ENCODE results near the gene KLHL3. TPM values are rescaled to one million over a fixed set of nuclear protein-coding genes. Genes with fewer than 3 reads are reported as not detected.

KLHL3 gene
- total RNA-seq, 4 donors from 2014 or later: 1.7 to 3.8 (median 3.1) TPM

GRCh38 chr5:137639645-137640044 lies 96.2 kb downstream of the KLHL3 start:
- intact Hi-C loops (cut with DNase I): loop anchor here (10.0 kb wide), 2 partner anchors 105 to 495 kb away; partner anchors contain the start of gene NME5
- Histone ChIP-seq H3K9me3 (peaks cover 0 to 3% (median 0%) of the 10 kb centered on the region in 3 donors), H3K4me1 (no peaks in the 10 kb centered on the region), H3K4me3 (no peak overlapping the region), H3K27me3 (no peaks in the 10 kb centered on the region), H3K27ac (no peak overlapping the region), H3K36me3 (peaks cover 0 to 27% (median 0%) of the 10 kb centered on the region in 3 donors)
- no peak for DNase-seq
- WGBS, 2 donors: 81 to 84% methylated on average over 10 to 11 of the region's 11 CpGs
- TF ChIP-seq POLR2A (IDR thresholded peaks at IDR 0.05) (no peak), CTCF (IDR thresholded peaks at IDR 0.05) (no peak)

- TF ChIP-seq POLR2A (IDR thresholded peaks at IDR 0.05) (no peak), CTCF (IDR thresholded peaks at IDR 0.05) (no peak)
- Histone ChIP-seq H3K4me3 (no peak overlapping the region), H3K36me3 (peaks cover 0 to 27% (median 0%) of the 10 kb centered on the region in 3 donors), H3K9me3 (no peaks in the 10 kb centered on the region), H3K27me3 (no peaks in the 10 kb centered on the region), H3K4me1 (no peaks in the 10 kb centered on the region), H3K27ac (no peak overlapping the region)
- no peak for DNase-seq
- 85 to 97% methylated on average over 7 to 10 of the region's 13 CpGs for WGBS, 2 donors
- intact Hi-C loops (cut with DNase I): loop anchor here (10.0 kb wide), 2 partner anchors 106 to 496 kb away; partner anchors contain the start of gene NME5
Measured at GRCh38 chr5:137638841-137639240, 97.0 kb downstream of the KLHL3 start.

- Histone ChIP-seq H3K4me1 (no peaks in the 10 kb centered on the region), H3K36me3 (peaks cover 0 to 27% (median 0%) of the 10 kb centered on the region in 3 donors), H3K4me3 (no peak overlapping the region), H3K27ac (no peak overlapping the region), H3K9me3 (no peaks in the 10 kb centered on the region), H3K27me3 (no peaks in the 10 kb centered on the region)
- no peak for DNase-seq
- intact Hi-C loops (cut with DNase I): loop anchor here (10.0 kb wide), 2 partner anchors 108 to 498 kb away; partner anchors contain the start of gene NME5
- TF ChIP-seq POLR2A (IDR thresholded peaks at IDR 0.05) (no peak), CTCF (IDR thresholded peaks at IDR 0.05) (no peak)
- WGBS, 2 donors: 90 to 94% methylated on average over 11 to 12 of the region's 15 CpGs
Measured at GRCh38 chr5:137636830-137637714, 98.8 kb downstream of the KLHL3 start.

GRCh38 chr5:137636099-137636498 lies 99.8 kb downstream of the KLHL3 start:
- Histone ChIP-seq H3K9me3 (no peaks in the 10 kb centered on the region), H3K4me1 (peaks cover 0 to 7% (median 1%) of the 10 kb centered on the region in 3 donors), H3K4me3 (no peak overlapping the region), H3K27me3 (no peaks in the 10 kb centered on the region), H3K36me3 (peaks cover 0 to 27% (median 0%) of the 10 kb centered on the region in 3 donors), H3K27ac (no peak overlapping the region)
- no peak for DNase-seq
- 46 to 50% methylated on average over 2 of the region's 2 CpGs for whole genome bisulfite sequencing, 2 donors
- TF ChIP-seq POLR2A (IDR thresholded peaks at IDR 0.05) (no peak), CTCF (IDR thresholded peaks at IDR 0.05) (no peak)
- intact Hi-C loops (cut with DNase I): loop anchor here (10.0 kb wide), 2 partner anchors 109 to 499 kb away; partner anchors contain the start of gene NME5

GRCh38 chr5:137635521-137635921 lies 100.4 kb downstream of the KLHL3 start:
- WGBS, 2 donors: 75 to 82% methylated on average over 1 of the region's 1 CpG

More at GRCh38 chr5:137635521-137635921, 100.4 kb downstream of the KLHL3 start:
- Histone ChIP-seq H3K9me3 (no peaks in the 10 kb centered on the region), H3K27ac (no peak overlapping the region), H3K27me3 (no peaks in the 10 kb centered on the region), H3K4me3 (no peak overlapping the region), H3K4me1 (peaks cover 0 to 13% (median 7%) of the 10 kb centered on the region in 3 donors), H3K36me3 (peaks cover 0 to 27% (median 0%) of the 10 kb centered on the region in 3 donors)
- TF ChIP-seq CTCF (IDR thresholded peaks at IDR 0.05): no peak
- intact Hi-C loops (cut with DNase I): loop anchor here (10.0 kb wide), 2 partner anchors 109 to 499 kb away; partner anchors contain the start of gene NME5
- DNase-seq: no peak

All from esophagus squamous epithelium (tissue), 5 donors.